ENCODE measurements around the gene ZFPL1.

Gene ZFPL1

DNA sequence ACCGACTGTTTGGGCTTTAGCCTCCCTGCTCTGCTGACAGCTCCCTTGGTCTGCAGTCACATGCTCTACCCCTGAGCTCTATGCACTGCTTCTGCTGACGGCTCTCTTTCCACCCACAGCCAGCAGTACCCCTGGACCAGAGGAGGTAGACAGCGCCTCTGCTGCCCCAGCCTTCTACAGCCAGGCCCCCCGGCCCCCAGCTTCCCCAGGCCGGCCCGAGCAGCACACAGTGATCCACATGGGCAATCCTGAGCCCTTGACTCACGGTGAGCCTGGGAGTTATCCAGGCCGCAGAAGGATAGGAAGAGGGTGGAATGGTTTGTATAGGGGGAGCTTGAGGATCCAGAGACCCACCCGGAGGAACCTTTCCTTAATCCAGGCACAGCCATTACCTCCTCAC is 2.8 kb downstream of the ZFPL1 start:
- no peak for DNase-seq (ENCODE audit: low spot score)
- in situ Hi-C loops (cut with MboI; ENCODE audit: low sequenced_read_pairs, unreplicated experiment), result no loop called here
- TF ChIP-seq, protein P1, sequence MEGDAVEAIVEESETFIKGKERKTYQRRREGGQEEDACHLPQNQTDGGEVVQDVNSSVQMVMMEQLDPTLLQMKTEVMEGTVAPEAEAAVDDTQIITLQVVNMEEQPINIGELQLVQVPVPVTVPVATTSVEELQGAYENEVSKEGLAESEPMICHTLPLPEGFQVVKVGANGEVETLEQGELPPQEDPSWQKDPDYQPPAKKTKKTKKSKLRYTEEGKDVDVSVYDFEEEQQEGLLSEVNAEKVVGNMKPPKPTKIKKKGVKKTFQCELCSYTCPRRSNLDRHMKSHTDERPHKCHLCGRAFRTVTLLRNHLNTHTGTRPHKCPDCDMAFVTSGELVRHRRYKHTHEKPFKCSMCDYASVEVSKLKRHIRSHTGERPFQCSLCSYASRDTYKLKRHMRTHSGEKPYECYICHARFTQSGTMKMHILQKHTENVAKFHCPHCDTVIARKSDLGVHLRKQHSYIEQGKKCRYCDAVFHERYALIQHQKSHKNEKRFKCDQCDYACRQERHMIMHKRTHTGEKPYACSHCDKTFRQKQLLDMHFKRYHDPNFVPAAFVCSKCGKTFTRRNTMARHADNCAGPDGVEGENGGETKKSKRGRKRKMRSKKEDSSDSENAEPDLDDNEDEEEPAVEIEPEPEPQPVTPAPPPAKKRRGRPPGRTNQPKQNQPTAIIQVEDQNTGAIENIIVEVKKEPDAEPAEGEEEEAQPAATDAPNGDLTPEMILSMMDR (IDR thresholded peaks at IDR 0.05; ENCODE audit: borderline replicate concordance, control extremely low read depth, extremely low read depth, insufficient read depth, missing control alignments), result no peak

DNA sequence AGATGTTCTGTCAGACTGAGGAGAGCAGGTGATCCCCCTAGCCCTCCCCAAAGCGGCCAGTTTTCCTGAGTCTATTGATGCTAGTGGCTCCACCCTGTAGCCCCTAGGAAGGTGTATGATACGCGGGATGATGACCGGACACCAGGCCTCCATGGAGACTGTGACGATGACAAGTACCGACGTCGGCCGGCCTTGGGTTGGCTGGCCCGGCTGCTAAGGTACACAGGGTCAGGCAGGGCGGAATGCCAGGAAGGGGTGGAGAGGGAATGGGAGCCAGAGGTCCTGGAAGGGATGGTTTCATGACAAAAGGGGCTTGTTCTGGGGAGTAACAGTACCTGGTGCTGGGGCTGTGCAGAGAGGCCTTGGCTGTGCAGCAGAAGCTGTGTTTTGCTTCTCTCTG is 3.2 kb downstream of the ZFPL1 start:
- in situ Hi-C loops (cut with MboI; ENCODE audit: low sequenced_read_pairs, unreplicated experiment), result no loop called here
- TF ChIP-seq, protein P1 (IDR thresholded peaks at IDR 0.05; ENCODE audit: borderline replicate concordance, control extremely low read depth, extremely low read depth, insufficient read depth, missing control alignments), result no peak
- DNase-seq (ENCODE audit: low spot score), result peak; percentile 11

DNA sequence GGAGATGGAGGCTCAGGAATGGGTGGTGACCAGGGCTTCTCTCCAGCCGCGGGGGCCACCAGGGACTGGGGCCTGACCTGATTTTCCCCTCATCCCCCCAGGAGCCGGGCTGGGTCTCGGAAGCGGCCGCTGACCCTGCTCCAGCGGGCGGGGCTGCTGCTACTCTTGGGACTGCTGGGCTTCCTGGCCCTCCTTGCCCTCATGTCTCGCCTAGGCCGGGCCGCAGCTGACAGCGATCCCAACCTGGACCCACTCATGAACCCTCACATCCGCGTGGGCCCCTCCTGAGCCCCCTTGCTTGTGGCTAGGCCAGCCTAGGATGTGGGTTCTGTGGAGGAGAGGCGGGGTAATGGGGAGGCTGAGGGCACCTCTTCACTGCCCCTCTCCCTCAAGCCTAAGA is 3.8 kb downstream of the ZFPL1 start:
- no peak for DNase-seq (ENCODE audit: low spot score)
- TF ChIP-seq, protein P1 (IDR thresholded peaks at IDR 0.05; ENCODE audit: borderline replicate concordance, control extremely low read depth, extremely low read depth, insufficient read depth, missing control alignments), result no peak
- in situ Hi-C loops (cut with MboI; ENCODE audit: low sequenced_read_pairs, unreplicated experiment), result no loop called here

DNA sequence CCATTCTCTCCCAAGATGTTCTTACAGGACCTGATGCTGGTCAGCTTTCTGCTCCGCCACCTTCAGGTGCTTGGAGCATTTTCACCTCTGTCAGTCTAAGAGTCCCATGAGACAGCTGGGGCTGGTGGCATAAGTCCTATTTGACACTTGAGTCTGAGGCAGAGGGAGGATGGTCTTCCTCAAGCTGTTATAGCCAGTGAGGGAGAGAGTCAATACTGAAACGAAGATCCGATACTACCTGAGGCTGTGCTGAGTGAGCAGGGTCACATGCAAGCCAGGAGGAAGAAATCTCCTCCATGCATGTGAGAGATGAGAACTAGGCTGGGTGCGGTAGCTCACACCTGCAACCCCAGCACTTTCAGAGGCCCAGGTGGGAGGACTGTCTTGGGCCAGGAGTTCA is 5.6 kb downstream of the ZFPL1 start:
- TF ChIP-seq, protein P1 (IDR thresholded peaks at IDR 0.05; ENCODE audit: borderline replicate concordance, control extremely low read depth, extremely low read depth, insufficient read depth, missing control alignments), result no peak
- no peak for DNase-seq (ENCODE audit: low spot score)
- in situ Hi-C loops (cut with MboI; ENCODE audit: low sequenced_read_pairs, unreplicated experiment), result no loop called here

DNA sequence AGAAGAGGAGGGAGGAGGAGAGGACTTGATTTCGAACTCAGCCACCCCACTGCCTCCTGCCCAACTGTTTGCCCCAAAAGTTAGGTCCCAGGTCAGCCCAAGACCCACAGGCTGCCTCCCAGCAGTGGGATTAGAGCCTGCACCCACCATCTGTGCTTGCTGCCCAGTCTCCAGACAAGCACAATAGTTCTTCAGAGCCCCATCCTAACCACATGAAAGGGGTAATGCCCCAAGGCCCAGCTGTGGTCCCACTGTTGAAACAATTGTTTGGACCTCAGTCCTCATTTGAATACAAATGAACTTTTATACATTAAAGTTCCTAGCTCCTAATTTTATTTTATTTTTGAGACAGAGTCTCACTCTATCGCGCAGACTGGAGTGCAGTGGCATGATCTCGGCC is 6.6 kb downstream of the ZFPL1 start:
- in situ Hi-C loops (cut with MboI; ENCODE audit: low sequenced_read_pairs, unreplicated experiment), result no loop called here
- TF ChIP-seq, protein P1 (IDR thresholded peaks at IDR 0.05; ENCODE audit: borderline replicate concordance, control extremely low read depth, extremely low read depth, insufficient read depth, missing control alignments), result no peak
- no peak for DNase-seq (ENCODE audit: low spot score)

DNA sequence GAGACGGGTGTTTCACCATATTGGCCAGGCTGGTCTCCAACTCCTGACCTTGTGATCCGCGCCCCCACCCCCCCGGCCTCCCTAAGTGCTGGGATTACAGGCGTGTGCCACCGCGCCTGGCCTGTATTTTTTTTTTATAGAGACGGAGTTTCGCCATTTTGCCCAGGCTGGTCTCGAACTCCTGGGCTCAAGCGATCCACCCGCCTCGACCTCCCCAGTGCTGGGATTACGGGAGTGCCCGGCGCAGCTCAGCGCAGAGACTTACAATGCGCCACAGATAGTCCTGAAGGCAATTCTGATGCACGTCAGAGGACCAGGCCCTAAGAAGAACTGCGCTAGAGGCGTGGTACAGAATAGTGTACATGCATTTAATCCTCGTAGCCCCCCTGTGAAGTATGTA is 11.4 kb downstream of the ZFPL1 start:
- in situ Hi-C loops (cut with MboI; ENCODE audit: low sequenced_read_pairs, unreplicated experiment), result no loop called here
- TF ChIP-seq, protein P1 (IDR thresholded peaks at IDR 0.05; ENCODE audit: borderline replicate concordance, control extremely low read depth, extremely low read depth, insufficient read depth, missing control alignments), result no peak
- no peak for DNase-seq (ENCODE audit: low spot score)
